PC-9 (cell line): Measurements from ENCODE around the gene PROSER3.

Source experiments
- CTCF ChIP-seq: fragments of 200-600 bp; sonication (generic); conservative IDR thresholded peaks from 2 replicates; pipeline ENCODE4 v1.6.1; 2017; ENCODE audit warnings: mixed run types, antibody characterized with exemption, mild to moderate bottlenecking, moderate library complexity
- EZH2 ChIP-seq: fragments of 200-600 bp; sonication (generic); IDR thresholded peaks from 2 replicates; pipeline ENCODE4 v1.8.0; 2017; ENCODE audit warnings: antibody characterized with exemption, low read depth

GRCh38 chr19:35718345-35719041 lies 39.5 kb upstream of the PROSER3 start:
- TF ChIP-seq CTCF (no peak), EZH2 (no peak)
